ENCODE measurements around the gene RBMS1.
"Not testable (repeated sequence)": the region's sequence is repeated elsewhere in the genome, so short reads cannot be mapped to it uniquely, and the experiment has no call there.

Gene RBMS1

DNA sequence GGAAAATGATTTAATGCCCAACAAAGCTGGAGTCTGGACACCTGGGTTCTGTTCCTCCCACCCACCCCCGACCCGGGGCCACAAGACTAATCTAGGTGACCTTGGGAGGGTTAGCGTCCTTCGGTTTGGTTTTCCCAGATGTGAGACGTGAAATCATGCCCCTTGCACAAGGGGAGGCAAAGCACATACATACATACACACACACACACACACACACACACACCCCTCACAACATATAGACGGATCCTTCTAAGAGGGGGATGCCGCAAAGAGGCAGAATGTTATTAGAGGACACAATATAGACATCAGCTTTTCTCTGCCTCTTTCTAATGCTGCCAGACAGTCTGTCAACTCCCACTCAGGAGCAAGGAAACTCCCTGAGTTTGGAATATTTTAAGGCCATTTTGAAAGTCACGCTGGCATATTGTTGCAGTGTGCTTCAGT lies 616 bp upstream of the RBMS1 start:
- POLR2A ChIA-PET, result no interaction called here
- CTCF ChIA-PET, result interaction anchor here (1.0 kb wide), 1 partner anchor 9 kb away, joined by 4 read pairs; no protein-coding TSS in a partner anchor
- TF ChIP-seq, protein P1, sequence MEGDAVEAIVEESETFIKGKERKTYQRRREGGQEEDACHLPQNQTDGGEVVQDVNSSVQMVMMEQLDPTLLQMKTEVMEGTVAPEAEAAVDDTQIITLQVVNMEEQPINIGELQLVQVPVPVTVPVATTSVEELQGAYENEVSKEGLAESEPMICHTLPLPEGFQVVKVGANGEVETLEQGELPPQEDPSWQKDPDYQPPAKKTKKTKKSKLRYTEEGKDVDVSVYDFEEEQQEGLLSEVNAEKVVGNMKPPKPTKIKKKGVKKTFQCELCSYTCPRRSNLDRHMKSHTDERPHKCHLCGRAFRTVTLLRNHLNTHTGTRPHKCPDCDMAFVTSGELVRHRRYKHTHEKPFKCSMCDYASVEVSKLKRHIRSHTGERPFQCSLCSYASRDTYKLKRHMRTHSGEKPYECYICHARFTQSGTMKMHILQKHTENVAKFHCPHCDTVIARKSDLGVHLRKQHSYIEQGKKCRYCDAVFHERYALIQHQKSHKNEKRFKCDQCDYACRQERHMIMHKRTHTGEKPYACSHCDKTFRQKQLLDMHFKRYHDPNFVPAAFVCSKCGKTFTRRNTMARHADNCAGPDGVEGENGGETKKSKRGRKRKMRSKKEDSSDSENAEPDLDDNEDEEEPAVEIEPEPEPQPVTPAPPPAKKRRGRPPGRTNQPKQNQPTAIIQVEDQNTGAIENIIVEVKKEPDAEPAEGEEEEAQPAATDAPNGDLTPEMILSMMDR (IDR thresholded peaks at IDR 0.05; ENCODE audit: control extremely low read depth, extremely low read depth, low read depth, missing control alignments), result no peak
- no peak for DNase-seq (ENCODE audit: extremely low spot score)

- CTCF ChIA-PET, result no interaction called here
- DNase-seq (ENCODE audit: extremely low spot score), result no peak
- TF ChIP-seq, protein P1 (IDR thresholded peaks at IDR 0.05; ENCODE audit: control extremely low read depth, extremely low read depth, low read depth, missing control alignments), result no peak
- POLR2A ChIA-PET, result no interaction called here
Measured at GRCh38 chr2:160492401-160493226, 993 bp downstream of the RBMS1 start.

GRCh38 chr2:160491911-160492371 lies 1.7 kb downstream of the RBMS1 start:
- ChIA-PET CTCF (no interaction called here), POLR2A (no interaction called here)
- TF ChIP-seq, protein P1 (IDR thresholded peaks at IDR 0.05; ENCODE audit: control extremely low read depth, extremely low read depth, low read depth, missing control alignments), result no peak
- no peak for DNase-seq (ENCODE audit: extremely low spot score)

- TF ChIP-seq, protein P1 (IDR thresholded peaks at IDR 0.05; ENCODE audit: control extremely low read depth, extremely low read depth, low read depth, missing control alignments), result no peak
- POLR2A ChIA-PET, result no interaction called here
- CTCF ChIA-PET, result interaction anchor here (1.7 to 1.9 kb wide), 2 partner anchors 10 to 13 kb away, joined by 6 to 12 read pairs; no protein-coding TSS in a partner anchor
- no peak for DNase-seq (ENCODE audit: extremely low spot score)
Measured at GRCh38 chr2:160490733-160491685, 2.6 kb downstream of the RBMS1 start.

- ChIA-PET POLR2A (no interaction called here), CTCF (interaction anchor here (1.7 to 1.9 kb wide), 2 partner anchors 11 to 12 kb away, joined by 6 to 12 read pairs; no protein-coding TSS in a partner anchor)
- DNase-seq (ENCODE audit: extremely low spot score), result no peak
- TF ChIP-seq, protein P1 (IDR thresholded peaks at IDR 0.05; ENCODE audit: control extremely low read depth, extremely low read depth, low read depth, missing control alignments), result no peak
Measured at GRCh38 chr2:160489111-160489510, 4.5 kb downstream of the RBMS1 start.

GRCh38 chr2:160488289-160488688 lies 5.3 kb downstream of the RBMS1 start:
- DNase-seq (ENCODE audit: extremely low spot score); CTCF ChIA-PET; POLR2A ChIA-PET: not testable (repeated sequence)

Data from GM10248 (cell line).